ENCODE measurements around the gene MEG3.
"Not testable (repeated sequence)": the region's sequence is repeated elsewhere in the genome, so short reads cannot be mapped to it uniquely, and the experiment has no call there.

The MEG3 gene

GRCh38 chr14:100800041-100800440 is 25.9 kb upstream of the MEG3 start:
- TF ChIP-seq CTCF (IDR thresholded peaks at IDR 0.05; ENCODE audit: low read depth, low read length, poor library complexity, severe bottlenecking) (no peak), EZH2phosphoT487 (IDR thresholded peaks at IDR 0.05; ENCODE audit: borderline replicate concordance, low read length) (no peak)
- no peaks in the 10 kb centered on the region for H3K9me3 ChIP-seq (ENCODE audit: control insufficient read depth, insufficient read depth, low read length)

GRCh38 chr14:100801433-100801832 is 24.5 kb upstream of the MEG3 start:
- not testable (repeated sequence) for H3K4me2 ChIP-seq (ENCODE audit: low read length); H3K27ac ChIP-seq (ENCODE audit: low read depth, low read length)

More at GRCh38 chr14:100800041-100800440, 25.9 kb upstream of the MEG3 start:
- no peaks in the 10 kb centered on the region for H3F3A ChIP-seq (ENCODE audit: control insufficient read depth, insufficient read depth)
- H3K4me1 ChIP-seq (ENCODE audit: control insufficient read depth, low read length) = no peaks in the 10 kb centered on the region
- no peaks in the 10 kb centered on the region for H3K79me2 ChIP-seq (ENCODE audit: control insufficient read depth, low read length)
- H4K20me1 ChIP-seq (ENCODE audit: control insufficient read depth, insufficient read depth, low read depth, low read length) = no peaks in the 10 kb centered on the region
- no peak overlapping the region for H3K27ac ChIP-seq (ENCODE audit: low read depth, low read length)
- no peaks in the 10 kb centered on the region for H3K36me3 ChIP-seq (ENCODE audit: control insufficient read depth, low read length)
- no peak overlapping the region for H3K4me3 ChIP-seq (ENCODE audit: low read length)
- H3K4me2 ChIP-seq (ENCODE audit: low read length) = no peak overlapping the region
- H3K9me2 ChIP-seq (replicated peaks; ENCODE audit: control insufficient read depth, low read length) = no peaks in the 10 kb centered on the region
- H3K27me3 ChIP-seq (ENCODE audit: control insufficient read depth, low read length) = no peaks in the 10 kb centered on the region

GRCh38 chr14:100802179-100802578 is 23.7 kb upstream of the MEG3 start:
- no peaks in the 10 kb centered on the region for H3K27me3 ChIP-seq (ENCODE audit: control insufficient read depth, low read length)
- H3K4me2 ChIP-seq (ENCODE audit: low read length) = no peak overlapping the region
- H3K9me2 ChIP-seq (replicated peaks; ENCODE audit: control insufficient read depth, low read length) = no peaks in the 10 kb centered on the region
- H3K27ac ChIP-seq (ENCODE audit: low read depth, low read length) = no peak overlapping the region
- no peaks in the 10 kb centered on the region for H3K4me1 ChIP-seq (ENCODE audit: control insufficient read depth, low read length)
- no peaks in the 10 kb centered on the region for H3K36me3 ChIP-seq (ENCODE audit: control insufficient read depth, low read length)
- H3K79me2 ChIP-seq (ENCODE audit: control insufficient read depth, low read length) = no peaks in the 10 kb centered on the region
- no peaks in the 10 kb centered on the region for H3K9me3 ChIP-seq (ENCODE audit: control insufficient read depth, insufficient read depth, low read length)
- H3F3A ChIP-seq (ENCODE audit: control insufficient read depth, insufficient read depth) = no peaks in the 10 kb centered on the region
- TF ChIP-seq CTCF (IDR thresholded peaks at IDR 0.05; ENCODE audit: low read depth, low read length, poor library complexity, severe bottlenecking) (no peak), EZH2phosphoT487 (IDR thresholded peaks at IDR 0.05; ENCODE audit: borderline replicate concordance, low read length) (no peak)
- no peaks in the 10 kb centered on the region for H4K20me1 ChIP-seq (ENCODE audit: control insufficient read depth, insufficient read depth, low read depth, low read length)
- no peak overlapping the region for H3K4me3 ChIP-seq (ENCODE audit: low read length)

More at GRCh38 chr14:100801433-100801832, 24.5 kb upstream of the MEG3 start:
- not testable (repeated sequence) for H3K4me3 ChIP-seq (ENCODE audit: low read length); H3K9me2 ChIP-seq (replicated peaks; ENCODE audit: control insufficient read depth, low read length); H3K36me3 ChIP-seq (ENCODE audit: control insufficient read depth, low read length); H3F3A ChIP-seq (ENCODE audit: control insufficient read depth, insufficient read depth); H3K9me3 ChIP-seq (ENCODE audit: control insufficient read depth, insufficient read depth, low read length); H3K4me1 ChIP-seq (ENCODE audit: control insufficient read depth, low read length); H3K79me2 ChIP-seq (ENCODE audit: control insufficient read depth, low read length); H4K20me1 ChIP-seq (ENCODE audit: control insufficient read depth, insufficient read depth, low read depth, low read length); H3K27me3 ChIP-seq (ENCODE audit: control insufficient read depth, low read length)

- Histone ChIP-seq H3K79me2 (ENCODE audit: control insufficient read depth, low read length) (no peaks in the 10 kb centered on the region), H3K4me1 (ENCODE audit: control insufficient read depth, low read length) (no peaks in the 10 kb centered on the region), H3K9me3 (ENCODE audit: control insufficient read depth, insufficient read depth, low read length) (peaks cover 4% of the 10 kb centered on the region; the same call in 1 of the 2 replicates), H4K20me1 (ENCODE audit: control insufficient read depth, insufficient read depth, low read depth, low read length) (no peaks in the 10 kb centered on the region), H3K9me2 (replicated peaks; ENCODE audit: control insufficient read depth, low read length) (no peaks in the 10 kb centered on the region), H3K27ac (ENCODE audit: low read depth, low read length) (no peak overlapping the region), H3K4me2 (ENCODE audit: low read length) (no peak overlapping the region), H3F3A (ENCODE audit: control insufficient read depth, insufficient read depth) (no peaks in the 10 kb centered on the region), H3K4me3 (ENCODE audit: low read length) (no peak overlapping the region), H3K36me3 (ENCODE audit: control insufficient read depth, low read length) (no peaks in the 10 kb centered on the region), H3K27me3 (ENCODE audit: control insufficient read depth, low read length) (no peaks in the 10 kb centered on the region)
- TF ChIP-seq EZH2phosphoT487 (IDR thresholded peaks at IDR 0.05; ENCODE audit: borderline replicate concordance, low read length) (no peak), CTCF (IDR thresholded peaks at IDR 0.05; ENCODE audit: low read depth, low read length, poor library complexity, severe bottlenecking) (no peak)
These were observed 23.2 kb upstream of the MEG3 start for GRCh38 chr14:100802766-100803165.

All from DOHH2 (cell line).